Prostate gland (tissue), 2 donors: ENCODE results near the gene BGLAP. TPM values are rescaled to one million over a fixed set of nuclear protein-coding genes. Genes with fewer than 3 reads are reported as not detected.

ENCODE experiments used
- DNase-seq: peaks from one replicate; pipeline ENCODE4 v3.0.0-alpha.2; 2019; ENCODE audit warnings: low spot score
- H3K27ac ChIP-seq, 2 donors: fragments of 200-600 bp; sonication (generic); 2 replicates each; pipeline ENCODE4 v1.5.1; 2017 to 2019
- H3K27me3 ChIP-seq: fragments of 200-600 bp; sonication (generic); replicated peaks from 2 replicates; pipeline ENCODE4 v1.5.1; 2019; ENCODE audit not compliant: insufficient read depth
- H3K36me3 ChIP-seq, 2 donors: fragments of 200-600 bp; sonication (generic); 1 replicate in 1 of 2; 2 replicates in 1 of 2; pipeline versions ENCODE4 v1.5.1 to v1.8.1; 2017 to 2019
- H3K4me1 ChIP-seq: fragments of 200-600 bp; sonication (generic); replicated peaks from 2 replicates; pipeline ENCODE4 v1.5.1; 2019
- H3K4me3 ChIP-seq, 2 donors: fragments of 200-600 bp; sonication (generic); 2 replicates each; pipeline ENCODE4 v1.5.1; 2017 to 2019
- H3K9me3 ChIP-seq: fragments of 200-600 bp; sonication (generic); 2 replicates; pipeline ENCODE4 v1.5.1; 2017
- CTCF ChIP-seq, 4 experiments: fragments of 200-600 bp in 2 of 4; fragments of 450-650 bp in 2 of 4; sonication (generic) in 2 of 4; IDR thresholded peaks; 1 replicate in 3 of 4; 2 replicates in 1 of 4; pipeline ENCODE4 v1.5.1; 2016 to 2019; ENCODE audit warnings: antibody characterized with exemption in 4 of 4, mild to moderate bottlenecking in 2 of 4, moderate library complexity in 2 of 4
- POLR2A ChIP-seq: fragments of 450-650 bp; IDR thresholded peaks from one replicate; pipeline ENCODE4 v1.6.1; 2016; ENCODE audit warnings: antibody characterized with exemption, mild to moderate bottlenecking
- POLR2AphosphoS5 ChIP-seq: sonication (generic); formaldehyde crosslinking; IDR thresholded peaks from one replicate; pipeline ENCODE4 v1.6.1; 2017; ENCODE audit warnings: antibody characterized with exemption
- WGBS: methylation state at CpG from one replicate; pipeline ENCODE4 v1.1.5; 2018; 5-methylcytosine and 5-hydroxymethylcytosine counted together
- intact Hi-C: fragments of 100-400 bp; cut with DNase I; formaldehyde crosslinking; loops from one replicate; pipeline ENCODE4 v1.14.2; 2022
- total RNA-seq, 2 donors: library from RNA; depleted of rRNA; stranded (reverse); fragments of >200 nt; gene quantifications; one replicate each; pipeline ENCODE4 v1.1.0, GENCODE V29; 2016

Gene BGLAP
- total RNA-seq, 2 donors from 2014 or later, result 1.8 to 5.7 TPM

GRCh38 chr1:156226782-156227181 is 15.2 kb upstream of the BGLAP start:
- intact Hi-C loops, result loop anchor here (5.0 kb wide), 2 partner anchors 79 to 134 kb away; no protein-coding TSS in a partner anchor
- no peaks in the 10 kb centered on the region for H3K36me3 ChIP-seq
- no peak overlapping the region for H3K4me3 ChIP-seq
- WGBS, result 82% methylated on average over 4 of the region's 4 CpGs
- TF ChIP-seq CTCF (IDR thresholded peaks at IDR 0.05) (no peak), POLR2A (no peak), POLR2AphosphoS5 (no peak)
- H3K9me3 ChIP-seq, result no peaks in the 10 kb centered on the region
- no peak overlapping the region for H3K27ac ChIP-seq
- H3K27me3 ChIP-seq, result no peaks in the 10 kb centered on the region
- H3K4me1 ChIP-seq, result no peaks in the 10 kb centered on the region
- no peak for DNase-seq

GRCh38 chr1:156228501-156228900 is 13.5 kb upstream of the BGLAP start:
- 78% methylated on average over 7 of the region's 7 CpGs for WGBS
- DNase-seq, result no peak
- Histone ChIP-seq H3K36me3 (no peaks in the 10 kb centered on the region), H3K27me3 (no peaks in the 10 kb centered on the region), H3K4me3 (no peak overlapping the region), H3K27ac (no peak overlapping the region), H3K9me3 (no peaks in the 10 kb centered on the region), H3K4me1 (no peaks in the 10 kb centered on the region)
- TF ChIP-seq POLR2AphosphoS5 (no peak), POLR2A (no peak)
- intact Hi-C loops, result loop anchor here (5.0 kb wide), 2 partner anchors 81 to 136 kb away; no protein-coding TSS in a partner anchor

- Histone ChIP-seq H3K36me3 (no peaks in the 10 kb centered on the region), H3K4me3 (no peak overlapping the region), H3K4me1 (no peaks in the 10 kb centered on the region), H3K27ac (no peak overlapping the region), H3K9me3 (no peaks in the 10 kb centered on the region), H3K27me3 (no peaks in the 10 kb centered on the region)
- 71% methylated on average over 11 of the region's 11 CpGs for WGBS
- DNase-seq, result no peak
- TF ChIP-seq POLR2A, result no peak
- TF ChIP-seq CTCF (IDR thresholded peaks at IDR 0.05), result no peak
- no peak for TF ChIP-seq POLR2AphosphoS5
- intact Hi-C loops, result loop anchor here (5.0 kb wide), 2 partner anchors 83 to 138 kb away; no protein-coding TSS in a partner anchor
Measured at GRCh38 chr1:156229809-156230472, 12.0 kb upstream of the BGLAP start.

- H3K27ac ChIP-seq, result no peak overlapping the region
- no peak for DNase-seq
- no peaks in the 10 kb centered on the region for H3K4me1 ChIP-seq
- no peaks in the 10 kb centered on the region for H3K9me3 ChIP-seq
- WGBS, result 68% methylated on average over 1 of the region's 1 CpG
- TF ChIP-seq POLR2AphosphoS5 (no peak), CTCF (IDR thresholded peaks at IDR 0.05) (no peak), POLR2A (no peak)
- H3K27me3 ChIP-seq, result no peaks in the 10 kb centered on the region
- H3K36me3 ChIP-seq, result no peaks in the 10 kb centered on the region
- intact Hi-C loops, result no loop called here
- H3K4me3 ChIP-seq, result no peak overlapping the region
Measured at GRCh38 chr1:156230473-156230837, 11.5 kb upstream of the BGLAP start.

GRCh38 chr1:156232201-156232894 is 9.6 kb upstream of the BGLAP start:
- TF ChIP-seq POLR2A (no peak), CTCF (IDR thresholded peaks at IDR 0.05) (no peak), POLR2AphosphoS5 (no peak)
- Histone ChIP-seq H3K27me3 (no peaks in the 10 kb centered on the region), H3K27ac (no peak overlapping the region), H3K9me3 (no peaks in the 10 kb centered on the region), H3K4me3 (no peak overlapping the region), H3K36me3 (peaks cover 6 to 10% of the 10 kb centered on the region in 2 donors), H3K4me1 (no peaks in the 10 kb centered on the region)
- WGBS, result 89% methylated on average over 12 of the region's 12 CpGs
- DNase-seq, result no peak
- intact Hi-C loops, result no loop called here
